ENCODE measurements around the gene ACAP1.

Gene ACAP1

GRCh38 chr17:7336240-7337175, at the start of gene ACAP1:
Gene ACAP1, plus strand, starts transcription at chr17:7336529. Its CDS starts 206 bp downstream, at chr17:7336735.
- Histone ChIP-seq H3F3A (ENCODE audit: control insufficient read depth, insufficient read depth) (peaks cover 9% of the 10 kb centered on the region), H3K9me2 (replicated peaks; ENCODE audit: control insufficient read depth, low read length) (no peaks in the 10 kb centered on the region), H3K4me3 (ENCODE audit: low read length) (peak within 1 kb of the TSS; percentile 88), H3K27ac (ENCODE audit: low read depth, low read length) (peak within 1 kb of the TSS; percentile 84), H4K20me1 (ENCODE audit: control insufficient read depth, insufficient read depth, low read depth, low read length) (no peaks in the 10 kb centered on the region), H3K4me2 (ENCODE audit: low read length) (peak within 1 kb of the TSS; percentile 99), H3K79me2 (ENCODE audit: control insufficient read depth, low read length) (peaks cover 38% of the 10 kb centered on the region), H3K36me3 (ENCODE audit: control insufficient read depth, low read length) (peaks cover 33% of the 10 kb centered on the region), H3K9me3 (ENCODE audit: control insufficient read depth, insufficient read depth, low read length) (no peaks in the 10 kb centered on the region), H3K27me3 (ENCODE audit: control insufficient read depth, low read length) (no peaks in the 10 kb centered on the region), H3K4me1 (ENCODE audit: control insufficient read depth, low read length) (peaks cover 60% of the 10 kb centered on the region)
- no peak for TF ChIP-seq CTCF (IDR thresholded peaks at IDR 0.05; ENCODE audit: low read depth, low read length, poor library complexity, severe bottlenecking)
- TF ChIP-seq EZH2phosphoT487 (IDR thresholded peaks at IDR 0.05; ENCODE audit: borderline replicate concordance, low read length), result no peak

- Histone ChIP-seq H4K20me1 (ENCODE audit: control insufficient read depth, insufficient read depth, low read depth, low read length) (no peaks in the 10 kb centered on the region), H3K27ac (ENCODE audit: low read depth, low read length) (no peak overlapping the region), H3K9me2 (replicated peaks; ENCODE audit: control insufficient read depth, low read length) (no peaks in the 10 kb centered on the region), H3F3A (ENCODE audit: control insufficient read depth, insufficient read depth) (0 out of 2 replicates have a peak, but pooled peaks cover 2% of the 10 kb centered on the region), H3K79me2 (ENCODE audit: control insufficient read depth, low read length) (no peaks in the 10 kb centered on the region), H3K4me3 (ENCODE audit: low read length) (no peak overlapping the region), H3K36me3 (ENCODE audit: control insufficient read depth, low read length) (no peaks in the 10 kb centered on the region), H3K27me3 (ENCODE audit: control insufficient read depth, low read length) (peaks cover 71% of the 10 kb centered on the region), H3K9me3 (ENCODE audit: control insufficient read depth, insufficient read depth, low read length) (no peaks in the 10 kb centered on the region), H3K4me2 (ENCODE audit: low read length) (no peak overlapping the region), H3K4me1 (ENCODE audit: control insufficient read depth, low read length) (peaks cover 4% of the 10 kb centered on the region; the same call in 1 of the 2 replicates)
- TF ChIP-seq EZH2phosphoT487 (IDR thresholded peaks at IDR 0.05; ENCODE audit: borderline replicate concordance, low read length), result no peak
- TF ChIP-seq CTCF (IDR thresholded peaks at IDR 0.05; ENCODE audit: low read depth, low read length, poor library complexity, severe bottlenecking), result no peak
These were observed 46.9 kb upstream of the ACAP1 start for GRCh38 chr17:7289256-7290032.

GRCh38 chr17:7290166-7290565, 46.2 kb upstream of the ACAP1 start:
- Histone ChIP-seq H3K9me2 (replicated peaks; ENCODE audit: control insufficient read depth, low read length) (no peaks in the 10 kb centered on the region), H3K4me2 (ENCODE audit: low read length) (no peak overlapping the region), H3K79me2 (ENCODE audit: control insufficient read depth, low read length) (no peaks in the 10 kb centered on the region), H3K36me3 (ENCODE audit: control insufficient read depth, low read length) (no peaks in the 10 kb centered on the region), H3K4me3 (ENCODE audit: low read length) (no peak overlapping the region), H4K20me1 (ENCODE audit: control insufficient read depth, insufficient read depth, low read depth, low read length) (no peaks in the 10 kb centered on the region), H3K9me3 (ENCODE audit: control insufficient read depth, insufficient read depth, low read length) (no peaks in the 10 kb centered on the region), H3K4me1 (ENCODE audit: control insufficient read depth, low read length) (peaks cover 10% of the 10 kb centered on the region), H3K27ac (ENCODE audit: low read depth, low read length) (no peak overlapping the region), H3K27me3 (ENCODE audit: control insufficient read depth, low read length) (peaks cover 71% of the 10 kb centered on the region), H3F3A (ENCODE audit: control insufficient read depth, insufficient read depth) (0 out of 2 replicates have a peak, but pooled peaks cover 2% of the 10 kb centered on the region)
- TF ChIP-seq EZH2phosphoT487 (IDR thresholded peaks at IDR 0.05; ENCODE audit: borderline replicate concordance, low read length) (no peak), CTCF (IDR thresholded peaks at IDR 0.05; ENCODE audit: low read depth, low read length, poor library complexity, severe bottlenecking) (no peak)

Data from DOHH2 (cell line).